Karpas-422 (cell line): ENCODE data around the gene VSIG10. TPM values are rescaled to one million over a fixed set of nuclear protein-coding genes. Genes with fewer than 3 reads are reported as not detected.
"Not testable (repeated sequence)": the region's sequence is repeated elsewhere in the genome, so short reads cannot be mapped to it uniquely, and the experiment has no call there.

Source experiments
- DNase-seq: peaks from one replicate; pipeline ENCODE4 v3.0.0-alpha.2; 2015
- H2AFZ ChIP-seq: fragments of 200-600 bp; sonication (generic); 2 replicates; pipeline ENCODE4 v1.6.1; 2014; ENCODE audit warnings: antibody characterized with exemption, low read length, mixed read lengths
- H3K27ac ChIP-seq: fragments of 200-600 bp; sonication (generic); 2 replicates; pipeline ENCODE4 v1.5.1; 2014; ENCODE audit warnings: mild to moderate bottlenecking, low read length, moderate library complexity
- H3K27me3 ChIP-seq: fragments of 200-600 bp; sonication (generic); 2 replicates; pipeline ENCODE4 v1.6.1; 2014; ENCODE audit warnings: low read length, mixed read lengths
- H3K36me3 ChIP-seq: fragments of 200-600 bp; sonication (generic); 2 replicates; pipeline ENCODE4 v1.6.1; 2014; ENCODE audit warnings: low read length, mixed read lengths; ENCODE audit not compliant: insufficient read depth
- H3K4me1 ChIP-seq: fragments of 200-600 bp; sonication (generic); 2 replicates; pipeline ENCODE4 v1.6.1; 2014; ENCODE audit warnings: mild to moderate bottlenecking, low read length, mixed read lengths
- H3K4me2 ChIP-seq: fragments of 200-600 bp; sonication (generic); 2 replicates; pipeline ENCODE4 v1.6.1; 2014; ENCODE audit warnings: low read length, low read depth, mild to moderate bottlenecking; ENCODE audit not compliant: poor library complexity, severe bottlenecking
- H3K4me3 ChIP-seq: fragments of 200-600 bp; sonication (generic); 2 replicates; pipeline ENCODE4 v1.5.1; 2014; ENCODE audit warnings: mild to moderate bottlenecking, antibody characterized with exemption, low read length, mixed read lengths
- H3K79me2 ChIP-seq: fragments of 200-600 bp; sonication (generic); 2 replicates; pipeline ENCODE4 v1.6.1; 2014; ENCODE audit warnings: mild to moderate bottlenecking, low read length, mixed read lengths
- H3K9ac ChIP-seq: fragments of 200-600 bp; sonication (generic); 2 replicates; pipeline ENCODE4 v1.6.0; 2014; ENCODE audit warnings: low read length
- H3K9me2 ChIP-seq: fragments of 200-600 bp; sonication (generic), shearing (Covaris generic); replicated peaks from 2 replicates; pipeline ENCODE4 v1.6.0; 2014; ENCODE audit warnings: mild to moderate bottlenecking, low read length, moderate library complexity; ENCODE audit not compliant: insufficient read depth
- H3K9me3 ChIP-seq: fragments of 300-700, 200-600 bp; sonication (generic); 2 replicates; pipeline ENCODE4 v1.6.1; 2014; ENCODE audit warnings: low read length, mixed read lengths
- H4K20me1 ChIP-seq: fragments of 200-600 bp; sonication (generic); 2 replicates; pipeline ENCODE4 v1.6.1; 2014; ENCODE audit warnings: mild to moderate bottlenecking, antibody characterized with exemption, low read length, low read depth; ENCODE audit not compliant: insufficient read depth
- total RNA-seq: library from RNA; depleted of rRNA; stranded (reverse); fragments of >200 nt; shearing (Covaris generic); gene quantifications from 2 replicates; pipeline ENCODE4 v1.2.3, GENCODE V29; 2014; ENCODE audit warnings: low replicate concordance

The VSIG10 gene
- total RNA-seq, 1 experiment from 2014 or later = 5.0 TPM

DNA sequence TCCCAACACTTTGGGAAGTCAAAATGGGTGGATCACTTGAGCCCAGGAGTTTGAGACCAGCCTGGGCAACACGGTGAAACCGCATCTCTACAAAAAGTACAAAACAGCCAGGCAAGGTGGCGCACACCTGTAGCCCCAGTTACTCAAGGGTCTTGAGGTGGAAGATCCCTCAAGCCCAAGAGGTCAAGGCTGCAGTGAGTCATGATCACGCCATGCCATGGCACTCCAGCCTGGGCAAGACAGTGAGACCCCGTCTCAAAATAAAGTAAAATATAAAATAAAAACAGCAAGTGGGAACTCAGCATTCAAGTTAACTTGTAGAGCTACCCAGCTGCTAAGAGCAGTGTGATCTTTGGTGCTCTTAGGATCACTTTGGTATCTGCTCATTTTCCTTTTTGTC is 74.6 kb downstream of the VSIG10 start:
- Histone ChIP-seq H4K20me1 (no peaks in the 10 kb centered on the region), H3K4me1 (peaks cover 6% of the 10 kb centered on the region; the same call in 1 of the 2 replicates), H3K9me2 (no peaks in the 10 kb centered on the region), H3K36me3 (peaks cover 40% of the 10 kb centered on the region; the same call in 1 of the 2 replicates), H3K4me3 (no peak overlapping the region), H3K9me3 (no peaks in the 10 kb centered on the region), H3K4me2 (no peak overlapping the region), H3K27me3 (no peaks in the 10 kb centered on the region), H3K27ac (no peak overlapping the region), H3K79me2 (no peaks in the 10 kb centered on the region), H2AFZ (no peak overlapping the region), H3K9ac (no peak overlapping the region)
- no peak for DNase-seq

DNA sequence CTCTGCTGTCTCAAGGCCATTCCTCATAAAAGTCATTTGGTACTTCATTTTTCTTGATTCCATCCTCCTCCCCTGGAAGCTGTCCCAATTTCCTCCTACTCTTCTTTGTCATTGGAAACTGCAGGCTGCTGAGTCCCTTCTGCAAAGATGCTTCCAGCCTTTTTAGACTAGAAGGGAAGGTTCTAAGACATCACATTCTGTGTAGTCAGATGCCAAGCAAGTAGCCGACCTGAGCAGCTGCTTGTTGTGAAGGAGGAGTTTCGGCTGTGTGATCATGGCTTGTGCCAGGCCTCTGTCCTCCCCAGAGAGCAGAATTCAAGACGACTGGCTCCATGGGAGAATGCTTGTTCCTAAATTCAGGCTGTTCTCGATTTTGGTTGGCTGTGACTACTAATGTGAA is 78.6 kb downstream of the VSIG10 start:
- no peak for DNase-seq
- no peak overlapping the region for H3K27ac ChIP-seq
- H3K4me3 ChIP-seq = no peak overlapping the region
- no peak overlapping the region for H2AFZ ChIP-seq
- H4K20me1 ChIP-seq = no peaks in the 10 kb centered on the region
- no peaks in the 10 kb centered on the region for H3K27me3 ChIP-seq
- H3K4me1 ChIP-seq = no peaks in the 10 kb centered on the region
- H3K9me2 ChIP-seq = no peaks in the 10 kb centered on the region
- no peak overlapping the region for H3K4me2 ChIP-seq
- H3K36me3 ChIP-seq = peaks cover 35% of the 10 kb centered on the region; the same call in 1 of the 2 replicates
- H3K9me3 ChIP-seq = no peaks in the 10 kb centered on the region
- no peak overlapping the region for H3K9ac ChIP-seq
- peaks cover 4% of the 10 kb centered on the region; the same call in 1 of the 2 replicates for H3K79me2 ChIP-seq

DNA sequence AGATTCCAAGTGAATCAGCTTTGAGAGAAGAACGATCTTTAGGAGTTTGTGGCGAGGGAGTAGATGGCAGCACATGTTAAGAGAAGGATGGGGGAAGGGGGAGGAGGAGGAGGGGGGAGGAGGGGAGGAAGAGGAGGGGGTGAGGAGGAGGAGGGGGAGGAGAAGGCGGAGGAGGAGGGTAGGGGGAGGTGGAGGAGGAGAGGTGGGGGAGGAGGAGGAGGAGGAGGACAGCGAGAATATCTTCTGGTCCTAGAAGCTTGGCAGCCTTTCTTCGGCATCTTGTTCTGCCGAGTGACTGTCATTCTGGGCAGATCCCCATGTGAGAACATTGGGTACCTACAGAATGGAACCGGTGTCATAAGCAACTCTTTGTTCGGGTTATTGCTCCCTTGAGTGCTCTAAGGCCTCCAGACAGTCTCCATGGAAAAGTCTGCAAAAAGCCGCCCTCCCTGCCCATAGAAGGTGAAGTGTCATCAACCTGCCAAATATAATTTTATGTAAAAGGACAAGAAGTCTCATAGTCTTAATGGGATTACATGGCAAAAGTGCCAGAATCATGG is 80.4 kb downstream of the VSIG10 start:
- peaks cover 17% of the 10 kb centered on the region for H3K79me2 ChIP-seq
- peaks cover 42% of the 10 kb centered on the region for H3K36me3 ChIP-seq
- no peak overlapping the region for H3K4me2 ChIP-seq
- H3K27me3 ChIP-seq = no peaks in the 10 kb centered on the region
- no peak overlapping the region for H3K4me3 ChIP-seq
- DNase-seq = no peak
- H2AFZ ChIP-seq = no peak overlapping the region
- H3K27ac ChIP-seq = no peak overlapping the region
- peaks cover under 1% of the 10 kb centered on the region for H3K4me1 ChIP-seq
- H3K9me3 ChIP-seq = no peaks in the 10 kb centered on the region
- H3K9me2 ChIP-seq = no peaks in the 10 kb centered on the region
- no peaks in the 10 kb centered on the region for H4K20me1 ChIP-seq
- no peak overlapping the region for H3K9ac ChIP-seq

DNA sequence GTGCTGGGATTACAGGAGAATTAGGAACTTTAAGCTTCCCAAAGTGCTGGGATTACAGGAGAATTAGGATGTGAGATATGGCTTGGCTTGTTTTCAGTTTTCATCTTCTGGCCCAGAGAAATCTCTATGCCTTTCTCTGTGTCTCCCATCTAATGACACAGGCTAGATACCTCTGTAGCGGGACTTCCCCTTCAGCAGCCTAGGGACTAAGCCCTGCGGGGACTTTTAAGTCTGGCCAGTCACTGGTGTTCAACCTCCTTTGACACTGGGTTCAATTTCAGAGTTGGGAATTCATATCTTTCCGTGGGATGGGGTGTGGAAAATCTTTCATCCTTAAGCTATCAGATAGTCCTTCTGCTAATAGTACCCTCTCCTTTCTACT is 81.1 kb downstream of the VSIG10 start:
- Histone ChIP-seq H3K4me2 (no peak overlapping the region), H3K9me2 (no peaks in the 10 kb centered on the region), H2AFZ (no peak overlapping the region), H3K27ac (no peak overlapping the region), H4K20me1 (no peaks in the 10 kb centered on the region), H3K79me2 (peaks cover 24% of the 10 kb centered on the region), H3K27me3 (no peaks in the 10 kb centered on the region), H3K36me3 (peaks cover 45% of the 10 kb centered on the region), H3K9ac (no peak overlapping the region), H3K9me3 (no peaks in the 10 kb centered on the region), H3K4me3 (no peak overlapping the region), H3K4me1 (peaks cover 7% of the 10 kb centered on the region)
- DNase-seq = no peak

DNA sequence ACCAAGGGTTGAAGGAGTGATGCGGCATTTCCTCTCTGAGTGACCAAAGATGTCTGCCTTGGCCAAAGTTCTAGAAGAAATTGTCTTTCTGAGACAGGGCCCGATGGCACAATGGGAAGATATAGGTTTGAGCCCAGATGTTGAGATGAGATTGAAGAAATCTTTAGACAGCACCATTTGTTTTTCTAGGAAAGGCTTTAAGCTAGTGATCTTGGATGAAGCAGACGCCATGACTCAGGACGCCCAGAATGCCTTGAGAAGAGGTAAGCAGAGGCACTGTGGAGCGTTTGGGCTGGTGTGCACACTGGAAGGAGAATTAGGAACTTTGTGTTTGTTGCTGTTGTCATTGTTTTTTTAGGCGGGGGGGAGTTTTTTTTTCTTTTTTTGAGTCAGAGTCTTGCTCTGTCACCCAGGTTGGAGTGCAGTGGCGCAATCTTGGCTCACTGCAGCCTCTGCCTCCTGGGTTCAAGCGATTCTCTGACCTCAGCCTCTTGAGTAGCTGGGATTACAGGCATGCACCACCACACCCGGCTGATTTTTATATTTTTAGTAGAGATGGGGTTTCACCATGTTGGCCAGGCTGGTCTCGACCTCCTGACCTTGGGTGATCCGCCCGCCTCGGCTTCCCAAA is 81.6 kb downstream of the VSIG10 start:
- H3K36me3 ChIP-seq = peaks cover 45% of the 10 kb centered on the region
- H3K4me3 ChIP-seq, H2AFZ ChIP-seq, H4K20me1 ChIP-seq, DNase-seq, H3K4me2 ChIP-seq, H3K9me3 ChIP-seq, H3K9ac ChIP-seq, H3K27me3 ChIP-seq, H3K27ac ChIP-seq, H3K9me2 ChIP-seq: not testable (repeated sequence)
- H3K79me2 ChIP-seq = peaks cover 29% of the 10 kb centered on the region
- H3K4me1 ChIP-seq = peaks cover 12% of the 10 kb centered on the region

DNA sequence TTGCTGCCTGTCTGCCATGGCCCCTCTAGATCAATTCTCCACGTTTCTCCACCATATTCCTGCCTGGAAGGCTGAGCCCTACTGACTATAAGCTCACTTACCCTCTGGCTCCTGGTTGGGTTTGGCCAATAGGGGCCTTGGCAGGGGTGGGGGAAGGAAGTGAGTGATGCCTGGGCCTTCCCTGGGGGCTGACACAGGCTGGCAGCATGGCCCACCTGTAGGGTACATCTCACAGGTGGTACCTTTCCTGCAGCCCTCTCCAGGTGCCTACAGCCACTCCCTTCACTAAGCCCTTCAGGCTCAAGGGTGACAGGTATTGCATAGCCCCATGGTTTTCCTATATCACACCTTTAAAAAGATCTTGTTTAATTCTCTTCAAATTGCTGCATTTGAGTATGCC is 83.8 kb downstream of the VSIG10 start:
- DNase-seq = no peak
- H3K27me3 ChIP-seq = no peaks in the 10 kb centered on the region
- no peak overlapping the region for H3K27ac ChIP-seq
- H2AFZ ChIP-seq = no peak overlapping the region
- H3K4me1 ChIP-seq = peaks cover 17% of the 10 kb centered on the region
- no peaks in the 10 kb centered on the region for H4K20me1 ChIP-seq
- no peaks in the 10 kb centered on the region for H3K9me2 ChIP-seq
- no peaks in the 10 kb centered on the region for H3K9me3 ChIP-seq
- no peak overlapping the region for H3K9ac ChIP-seq
- H3K36me3 ChIP-seq = peaks cover 32% of the 10 kb centered on the region
- H3K4me2 ChIP-seq = no peak overlapping the region
- peaks cover 36% of the 10 kb centered on the region for H3K79me2 ChIP-seq
- H3K4me3 ChIP-seq = no peak overlapping the region

DNA sequence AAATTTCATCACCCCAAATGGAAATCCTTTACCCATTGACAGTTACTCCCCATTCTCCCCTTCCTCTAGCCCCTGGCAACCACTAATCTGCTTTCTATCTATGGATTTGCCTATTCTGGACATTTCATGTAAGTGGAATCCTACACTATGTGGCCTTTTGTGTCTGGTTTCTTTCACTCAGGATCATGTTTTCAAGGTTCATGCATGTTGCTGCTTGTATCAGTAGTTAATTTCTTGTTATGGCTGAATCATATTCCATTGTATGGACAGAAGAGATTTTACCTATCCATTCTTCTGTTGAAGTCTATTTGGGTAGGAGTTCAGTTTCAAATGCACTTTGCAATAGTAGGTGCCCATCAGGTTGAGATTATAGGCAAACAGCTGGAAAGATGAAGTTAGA is 85.9 kb downstream of the VSIG10 start:
- H3K4me3 ChIP-seq = peak overlapping the region; percentile 89
- H3K4me2 ChIP-seq = peak overlapping the region; percentile 79
- H3K36me3 ChIP-seq = peaks cover 32% of the 10 kb centered on the region
- no peaks in the 10 kb centered on the region for H3K9me3 ChIP-seq
- DNase-seq = no peak
- no peak overlapping the region for H2AFZ ChIP-seq
- H4K20me1 ChIP-seq = no peaks in the 10 kb centered on the region
- H3K27me3 ChIP-seq = no peaks in the 10 kb centered on the region
- peaks cover 17% of the 10 kb centered on the region for H3K4me1 ChIP-seq
- H3K27ac ChIP-seq = no peak overlapping the region
- H3K79me2 ChIP-seq = peaks cover 36% of the 10 kb centered on the region
- H3K9me2 ChIP-seq = no peaks in the 10 kb centered on the region
- peak overlapping the region; percentile 84 for H3K9ac ChIP-seq

DNA sequence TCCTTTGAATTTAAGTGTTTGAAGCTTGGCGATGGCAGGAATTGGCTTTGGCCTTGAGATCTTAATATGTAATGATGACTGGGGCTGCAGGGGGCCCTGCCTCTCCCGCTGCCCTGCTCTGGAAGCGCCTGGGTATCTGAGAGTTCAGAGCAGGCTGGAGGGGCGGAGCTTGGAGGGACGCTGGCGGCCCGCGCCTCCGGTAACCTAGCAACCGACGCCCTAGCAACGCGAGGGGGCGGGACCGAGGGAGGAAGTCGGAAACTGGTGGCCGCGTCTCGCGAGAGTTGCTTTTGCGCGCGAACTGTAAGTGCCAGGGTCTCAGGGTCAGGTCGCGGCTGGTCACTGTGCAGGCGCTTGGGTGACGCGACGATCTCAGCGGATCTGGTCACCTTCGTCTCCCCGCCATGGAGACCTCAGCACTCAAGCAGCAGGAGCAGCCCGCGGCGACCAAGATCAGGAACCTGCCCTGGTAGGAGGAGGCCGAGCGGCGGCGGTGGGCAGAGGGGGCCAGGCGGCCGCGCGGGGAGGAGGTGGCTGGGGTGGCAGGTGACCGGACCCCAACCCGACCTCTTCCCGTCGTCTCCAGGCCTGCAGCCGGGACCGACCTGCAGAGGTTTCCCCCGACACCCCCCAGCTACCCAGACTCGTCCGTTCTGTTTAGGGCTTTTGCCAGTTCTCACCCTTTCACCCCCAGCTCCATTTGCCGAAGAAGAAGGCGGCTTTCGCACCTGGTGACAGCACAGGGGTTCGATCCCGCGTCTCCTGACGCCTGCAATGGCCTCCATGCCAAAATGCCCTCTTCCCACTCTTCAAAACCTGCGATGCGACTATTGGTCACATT is 87.2 kb downstream of the VSIG10 start, which contains the start of gene RFC5:
Gene RFC5, plus strand, starts transcription at position 280 of the 841 bp plus-strand sequence. Its CDS starts 125 bp downstream, at position 405.
- Histone ChIP-seq H3K27me3 (no peaks in the 10 kb centered on the region), H3K36me3 (peaks cover 32% of the 10 kb centered on the region), H3K4me3 (peak within 1 kb of the TSS; percentile 89), H3K4me2 (peak within 1 kb of the TSS; percentile 79), H3K79me2 (peaks cover 36% of the 10 kb centered on the region), H3K27ac (no peak within 1 kb of the TSS), H2AFZ (peak within 1 kb of the TSS; percentile 81; the same call in 1 of the 2 replicates), H3K9ac (peak within 1 kb of the TSS; percentile 84), H3K4me1 (peaks cover 17% of the 10 kb centered on the region), H4K20me1 (no peaks in the 10 kb centered on the region), H3K9me2 (no peaks in the 10 kb centered on the region), H3K9me3 (no peaks in the 10 kb centered on the region)
- peak; percentile 99 for DNase-seq
